HG03558 (cell line): ENCODE results near the gene MAL.

ENCODE experiments used
- ATAC-seq: cut with Tn5 transposase; IDR thresholded peaks from one replicate; pipeline ENCODE4 v1.9.1; 2021; ENCODE audit warnings: moderate number of reproducible peaks; ENCODE audit not compliant: unreplicated experiment; ENCODE audit errors: extremely low read depth

The MAL gene

DNA sequence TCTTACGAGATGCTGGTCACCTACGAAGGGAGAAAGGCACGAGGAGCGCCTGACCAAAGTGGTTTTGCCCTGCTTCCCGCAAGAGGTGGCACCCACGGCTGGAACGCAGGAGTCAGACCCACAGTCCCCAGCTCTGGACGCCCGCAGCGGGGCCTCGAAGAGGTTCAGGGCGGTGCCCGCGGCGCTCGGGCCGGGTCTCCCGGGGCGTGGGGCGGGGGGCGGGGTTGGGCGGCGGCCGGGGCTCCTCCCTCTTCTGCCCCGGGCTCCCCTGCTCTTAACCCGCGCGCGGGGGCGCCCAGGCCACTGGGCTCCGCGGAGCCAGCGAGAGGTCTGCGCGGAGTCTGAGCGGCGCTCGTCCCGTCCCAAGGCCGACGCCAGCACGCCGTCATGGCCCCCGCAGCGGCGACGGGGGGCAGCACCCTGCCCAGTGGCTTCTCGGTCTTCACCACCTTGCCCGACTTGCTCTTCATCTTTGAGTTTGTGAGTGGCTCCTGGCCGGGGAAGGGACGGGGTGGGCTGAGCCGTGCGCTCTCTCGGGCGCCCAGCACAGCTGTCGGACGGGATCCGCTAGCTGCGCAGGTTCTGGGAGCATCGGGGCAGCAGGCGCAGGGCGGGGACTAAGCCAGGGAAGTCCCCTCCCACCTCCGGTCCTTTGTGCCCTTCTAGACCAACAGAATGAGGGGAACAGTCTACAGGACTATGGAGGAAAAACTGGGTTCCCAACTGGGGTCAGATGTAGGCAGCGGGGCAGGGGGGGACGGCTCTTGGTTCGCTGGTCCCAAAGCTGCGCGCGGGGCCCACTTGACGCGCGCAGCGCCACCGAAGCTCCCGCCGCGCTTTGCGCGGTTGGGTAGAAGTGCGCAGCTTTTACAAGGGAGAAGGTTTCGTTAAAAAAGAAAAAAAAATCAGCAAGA, at the start of gene MAL:
Gene MAL, plus strand, starts transcription at position 303 of the 914 bp plus-strand sequence. Its CDS starts 85 bp downstream, at position 388.
- ATAC-seq = no peak

DNA sequence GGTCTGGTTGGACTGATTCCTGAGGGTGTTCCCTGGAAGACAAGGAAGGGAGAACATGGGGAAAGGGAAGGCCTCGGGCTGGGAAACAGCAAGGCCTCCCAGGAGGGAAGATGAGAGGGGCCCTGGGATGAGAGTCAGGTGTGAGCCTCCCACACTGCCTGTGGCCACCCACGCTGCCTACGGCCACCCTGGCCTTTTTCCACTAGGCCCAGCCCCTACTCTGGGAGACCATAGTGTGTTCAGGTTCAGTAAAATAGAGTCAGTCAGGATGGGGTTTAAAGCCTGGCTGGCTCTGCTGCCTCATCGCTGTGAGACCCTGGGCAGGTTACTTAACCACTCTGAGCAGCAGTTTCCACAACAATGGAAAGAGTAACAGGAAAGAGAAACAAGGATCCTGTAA, 47.7 kb upstream of the MAL start:
- no peak for ATAC-seq

DNA sequence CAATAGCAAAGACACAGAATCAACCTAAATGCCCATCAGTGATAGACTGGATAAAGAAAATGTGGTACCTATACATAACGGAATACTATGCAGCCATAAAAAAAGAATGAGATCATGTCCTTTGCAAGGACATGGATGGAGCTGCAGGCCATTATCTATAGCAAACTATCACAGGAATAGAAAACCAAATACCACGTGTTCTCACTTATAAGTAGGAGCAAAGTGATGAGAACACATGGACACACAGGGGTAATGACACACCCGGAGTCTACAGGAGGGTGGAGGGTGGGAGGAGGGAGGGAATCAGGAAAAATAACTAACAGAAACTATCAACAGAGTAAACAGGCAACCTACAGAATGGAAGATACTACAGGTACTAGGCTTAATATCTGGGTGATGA, 46.6 kb upstream of the MAL start:
- ATAC-seq = no peak

DNA sequence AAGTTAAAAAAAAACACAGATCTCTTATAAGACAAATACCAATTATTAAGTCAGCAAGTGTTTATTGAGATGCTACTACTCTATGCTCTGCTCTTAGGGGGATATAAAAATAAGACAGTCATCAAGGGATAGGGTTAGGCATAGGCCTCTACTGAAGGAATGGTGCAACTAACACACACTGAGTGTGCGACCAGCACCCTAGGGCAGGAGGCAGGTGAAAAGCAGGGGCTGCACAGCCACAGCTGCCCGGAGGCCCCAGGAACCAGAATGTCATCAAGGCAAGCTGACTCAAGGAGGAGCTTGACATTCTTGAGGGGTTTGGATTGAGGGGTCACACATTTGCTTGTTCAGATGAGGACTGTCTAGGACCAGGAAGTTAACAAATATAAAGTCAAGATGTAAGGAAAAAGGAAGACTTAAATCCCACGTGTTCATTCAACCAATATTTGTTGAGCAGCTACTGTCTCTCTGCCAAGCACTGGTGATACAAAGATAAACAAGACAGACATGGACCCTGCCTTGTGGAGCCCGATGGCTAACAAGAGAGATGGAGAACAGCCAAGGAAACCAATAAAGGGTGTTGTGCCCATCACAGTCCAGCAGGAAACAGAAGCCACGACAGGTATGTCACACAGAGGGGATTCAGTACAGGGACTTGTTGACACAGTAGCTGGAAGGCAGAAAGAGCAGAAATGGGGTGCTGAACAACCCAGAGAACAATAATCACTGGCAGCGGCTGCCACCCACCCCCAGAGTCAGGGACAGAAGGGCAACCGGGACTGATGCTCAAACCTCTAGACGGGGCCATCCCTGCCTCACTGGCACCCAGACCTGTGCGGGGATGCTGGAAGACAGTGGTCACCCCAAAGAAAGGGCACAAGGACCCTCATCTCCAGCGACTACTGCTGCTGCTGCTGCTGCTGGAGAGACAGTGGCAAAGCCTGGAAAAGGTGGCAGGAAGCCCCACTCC, 45.8 kb upstream of the MAL start:
- no peak for ATAC-seq

DNA sequence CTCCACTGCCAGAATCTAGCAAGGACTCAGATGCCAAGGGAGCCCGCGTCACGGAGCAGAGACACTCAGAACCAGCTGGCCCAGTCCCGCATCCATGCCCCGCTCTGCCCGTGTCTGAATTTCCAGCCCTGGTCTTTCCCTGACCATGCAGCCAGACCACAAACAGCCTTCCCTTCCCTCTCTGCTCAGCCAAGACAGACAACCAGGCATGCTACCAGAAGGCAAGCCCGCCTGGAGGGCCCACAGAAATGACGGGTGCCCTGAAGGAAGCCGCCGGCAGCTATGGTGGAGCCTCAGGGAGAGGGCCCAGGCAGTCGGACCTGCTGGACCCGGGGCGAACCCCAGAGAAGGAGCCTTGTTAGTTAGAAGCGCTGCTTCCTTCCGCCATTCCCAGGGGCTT, 45.1 kb upstream of the MAL start:
- no peak for ATAC-seq

DNA sequence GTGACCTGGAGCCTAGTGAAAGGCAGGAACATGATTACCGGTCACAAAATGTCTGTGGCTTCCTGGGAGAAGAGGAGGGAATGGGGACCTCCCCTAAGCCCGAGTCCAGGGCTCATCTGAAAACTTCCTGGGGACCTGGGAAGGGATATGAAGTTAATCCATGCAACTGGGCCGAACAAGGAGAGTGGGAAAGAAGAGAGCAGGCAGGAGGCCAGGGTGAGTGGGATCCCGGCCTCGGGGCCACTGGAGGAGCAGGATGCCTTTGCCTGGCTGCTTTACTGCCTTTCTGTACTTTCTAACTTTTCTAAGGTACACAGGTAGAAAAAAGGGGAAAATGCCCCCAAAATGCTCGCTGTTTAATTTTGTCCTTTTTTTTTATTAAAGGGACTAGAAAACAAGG, 43.4 kb upstream of the MAL start:
- ATAC-seq = no peak

DNA sequence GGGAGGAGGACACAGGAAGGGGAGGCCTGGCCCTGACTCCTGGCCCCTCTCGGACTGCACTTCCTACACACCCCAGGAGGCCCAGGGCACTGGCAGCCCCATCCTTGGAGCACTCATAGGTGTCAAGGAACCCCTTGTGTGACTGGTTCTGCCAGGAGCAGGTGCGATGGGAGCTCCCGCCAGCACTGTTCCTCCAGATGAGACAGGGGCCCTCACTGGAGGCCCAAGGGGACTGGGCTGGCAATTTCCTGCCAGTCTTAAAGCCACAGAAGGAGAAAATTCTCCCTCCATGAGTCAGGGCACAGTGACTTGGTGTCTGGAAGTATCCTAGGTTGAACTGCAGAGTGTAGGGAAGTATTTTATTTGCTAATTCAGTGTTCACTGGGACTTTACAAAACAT, 42.8 kb upstream of the MAL start:
- no peak for ATAC-seq

DNA sequence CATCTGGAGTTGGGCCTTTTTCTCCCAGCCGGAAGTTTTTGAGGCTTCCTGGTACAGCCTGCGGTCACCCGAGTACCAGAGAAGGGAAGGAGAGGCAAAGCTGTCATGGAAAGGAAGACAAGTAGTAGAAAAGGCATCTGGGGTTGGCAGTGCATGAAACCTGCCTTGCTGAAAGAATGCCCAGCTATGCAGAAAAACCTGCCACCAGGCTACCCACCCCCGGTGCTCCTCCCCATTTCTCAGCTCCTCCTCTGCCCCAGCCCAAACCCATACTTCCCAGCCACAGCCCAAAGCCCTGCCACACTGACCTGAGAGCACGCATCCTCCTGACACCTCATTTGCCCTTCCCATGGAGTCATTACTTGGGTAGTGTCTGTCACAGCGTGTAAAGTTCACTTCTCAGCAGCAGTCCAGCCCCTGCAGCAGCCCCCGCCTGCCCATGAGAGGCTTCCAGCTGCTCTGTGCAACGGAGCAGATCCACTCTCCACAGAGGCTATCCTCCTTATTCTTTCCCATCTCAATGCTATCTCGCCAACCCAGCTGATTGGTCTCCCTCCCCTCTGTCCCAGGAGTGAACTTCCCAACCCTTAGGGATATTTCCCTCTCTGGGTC, 40.4 kb upstream of the MAL start:
- ATAC-seq = no peak

DNA sequence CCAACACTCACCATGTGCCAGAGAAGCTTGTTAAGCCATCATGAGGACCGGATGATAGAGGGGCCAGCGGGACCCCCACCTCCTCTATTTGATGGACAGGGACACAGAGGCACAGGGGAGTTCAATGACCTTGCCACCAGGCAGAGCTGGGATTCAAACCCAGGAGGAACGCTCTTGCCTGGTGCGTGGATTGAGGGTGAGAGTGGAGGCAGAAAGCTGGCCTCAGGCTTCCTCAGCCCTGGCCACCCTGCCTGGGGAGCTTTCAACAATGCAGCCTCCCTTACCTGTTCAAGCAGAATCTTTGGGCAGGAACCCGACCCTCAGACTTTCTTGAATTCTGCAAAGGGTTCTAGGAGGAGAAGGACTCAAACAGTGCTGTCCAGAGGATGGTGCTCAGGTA, 39.9 kb upstream of the MAL start:
- no peak for ATAC-seq

DNA sequence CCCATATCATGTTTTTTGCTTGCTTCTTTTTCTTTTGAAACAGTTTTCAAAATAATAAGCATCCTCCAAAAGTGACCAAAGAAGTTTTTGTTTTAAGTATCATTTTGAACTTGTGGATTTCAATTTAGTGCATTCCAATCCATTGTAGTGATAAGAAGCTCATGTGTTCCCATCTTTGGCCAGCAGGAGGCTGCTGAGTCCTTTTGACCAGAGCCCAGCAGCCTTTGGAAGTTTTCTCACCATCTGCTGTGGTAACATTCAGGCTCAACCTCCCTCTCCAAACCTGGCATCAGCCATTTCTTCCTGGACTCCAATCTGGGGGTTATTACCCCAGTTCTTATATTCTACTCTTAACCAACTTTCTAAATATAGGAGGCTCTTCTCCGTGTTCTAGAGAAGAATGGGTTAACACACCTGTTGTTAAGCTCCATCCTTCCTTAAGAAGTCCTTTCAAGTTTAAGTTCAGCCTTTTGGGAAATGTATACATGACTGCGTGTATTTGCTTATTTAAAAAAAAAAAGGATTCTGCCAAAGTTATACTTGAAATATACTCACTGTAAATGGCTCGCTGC, 39.0 kb upstream of the MAL start:
- no peak for ATAC-seq

DNA sequence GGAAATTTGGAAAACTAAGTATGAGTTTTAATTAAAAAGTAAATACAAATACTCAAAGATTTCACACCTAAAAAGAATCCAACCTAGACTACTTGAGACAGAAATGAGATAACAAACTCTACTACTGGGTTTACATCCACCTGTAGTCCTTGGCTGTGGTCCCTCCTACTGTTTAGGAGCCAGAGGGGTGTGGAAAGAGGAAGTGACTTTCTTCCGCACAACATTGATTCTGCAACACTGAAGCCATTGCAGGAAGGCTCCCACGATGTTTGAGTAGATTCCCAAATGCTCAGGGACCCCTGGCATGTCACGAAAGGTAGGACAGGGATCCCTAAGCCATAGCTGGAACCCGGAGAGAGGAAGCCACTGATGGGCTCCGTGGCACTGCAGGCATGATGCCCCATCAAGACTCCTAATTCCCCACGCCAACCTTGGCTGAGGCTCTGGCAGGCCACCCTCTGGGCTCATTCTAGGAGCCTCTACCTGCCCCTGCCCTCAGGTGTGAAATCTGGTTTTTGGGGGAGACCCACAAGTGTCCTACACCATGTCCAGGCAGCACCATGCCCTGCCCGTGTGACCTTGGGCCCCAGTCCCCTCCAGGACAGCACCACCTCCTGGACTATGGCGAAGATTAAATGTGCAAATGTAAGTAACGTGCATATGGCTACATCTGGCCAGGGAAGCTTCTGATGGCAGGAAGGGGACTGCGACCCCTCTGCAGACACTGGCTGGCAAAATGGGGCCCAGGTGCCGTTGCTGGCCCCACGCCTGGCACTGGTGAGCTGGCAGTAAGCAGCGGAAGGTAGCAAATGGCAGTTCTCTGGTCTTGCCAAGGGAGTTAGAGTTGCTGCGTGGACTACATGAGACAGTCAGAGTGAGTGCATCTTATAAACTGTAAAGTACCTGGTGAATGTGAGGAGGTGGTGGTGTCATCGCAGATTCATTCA, 38.2 kb upstream of the MAL start:
- ATAC-seq = no peak

DNA sequence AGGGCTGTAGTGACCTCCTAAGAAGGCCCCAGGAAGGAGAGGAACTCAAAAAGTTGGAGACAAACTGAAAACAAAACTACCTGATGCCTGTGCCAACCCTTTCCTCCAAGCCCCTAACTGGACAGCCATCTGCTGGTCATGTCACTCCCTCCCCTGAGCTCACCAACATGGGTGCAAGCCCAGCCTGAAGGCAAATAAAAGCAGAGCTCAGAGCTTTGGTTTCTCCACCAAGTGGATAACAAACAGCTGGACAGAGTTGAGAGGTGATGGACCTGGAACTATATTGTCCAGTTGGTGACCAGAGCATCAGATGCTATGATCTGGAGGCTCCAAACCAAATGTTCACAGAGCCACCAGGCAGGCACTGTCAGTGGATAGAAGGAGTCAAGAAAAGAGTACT, 34.6 kb upstream of the MAL start:
- no peak for ATAC-seq

DNA sequence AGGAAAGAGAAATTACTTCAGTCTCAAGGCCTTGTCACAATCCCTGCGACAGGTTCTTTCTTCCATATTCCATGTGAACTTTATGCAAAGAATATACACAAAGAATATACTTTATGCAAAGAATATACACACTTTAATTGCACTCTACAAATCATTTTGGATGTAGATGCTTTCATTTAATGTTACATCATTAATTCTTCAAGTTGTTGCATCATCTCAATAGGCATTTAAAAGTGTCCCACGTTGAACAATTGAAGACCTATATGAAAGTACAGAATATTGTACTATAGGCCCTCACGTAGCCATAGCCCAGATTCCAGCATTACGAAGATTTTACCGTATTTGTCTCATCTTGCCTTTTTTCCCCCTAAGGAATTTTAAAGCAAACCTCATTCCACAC, 33.1 kb upstream of the MAL start:
- no peak for ATAC-seq

DNA sequence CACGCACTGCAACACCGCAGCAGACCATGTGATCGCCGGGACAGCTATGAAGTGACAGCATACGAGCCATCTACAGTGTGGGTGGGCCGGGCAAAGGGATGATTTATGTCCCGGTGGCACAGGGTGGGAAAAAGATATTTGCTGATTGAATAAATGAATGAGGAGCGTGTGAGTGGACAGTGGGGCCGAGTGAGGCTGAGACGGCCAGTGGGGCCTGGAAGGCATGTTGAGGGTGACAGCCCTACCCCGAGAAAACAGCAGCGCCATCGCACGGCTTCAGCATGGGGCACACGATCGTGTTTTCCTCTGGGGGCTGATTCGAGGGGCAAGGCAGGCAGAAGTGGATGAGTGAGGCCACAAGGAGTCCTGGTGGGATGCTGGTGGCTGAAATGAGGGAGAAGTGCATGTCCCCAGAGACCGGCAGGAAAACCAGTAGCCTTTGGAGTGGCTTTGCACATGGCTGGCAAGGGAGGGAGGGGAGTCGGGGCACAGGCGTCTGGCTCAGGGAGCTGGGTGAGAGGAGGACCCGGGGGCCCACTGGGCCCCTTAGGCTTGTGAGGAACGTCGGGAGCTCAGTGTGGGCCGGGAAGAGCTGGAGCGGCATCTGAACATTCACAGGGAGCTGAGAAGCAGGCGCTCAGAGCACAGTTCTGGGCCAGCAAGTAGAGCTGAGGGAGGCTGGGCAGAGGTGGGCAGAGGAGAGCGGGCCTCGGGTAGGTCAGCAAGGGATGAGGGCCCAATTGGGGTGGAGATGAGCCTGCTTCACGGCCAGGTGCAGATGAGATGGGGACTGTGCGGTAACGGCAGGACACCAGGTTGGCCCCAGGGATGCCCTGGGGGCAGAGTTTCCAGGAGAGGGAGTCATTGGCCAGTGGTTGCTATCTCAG, 32.1 kb upstream of the MAL start:
- ATAC-seq = no peak

DNA sequence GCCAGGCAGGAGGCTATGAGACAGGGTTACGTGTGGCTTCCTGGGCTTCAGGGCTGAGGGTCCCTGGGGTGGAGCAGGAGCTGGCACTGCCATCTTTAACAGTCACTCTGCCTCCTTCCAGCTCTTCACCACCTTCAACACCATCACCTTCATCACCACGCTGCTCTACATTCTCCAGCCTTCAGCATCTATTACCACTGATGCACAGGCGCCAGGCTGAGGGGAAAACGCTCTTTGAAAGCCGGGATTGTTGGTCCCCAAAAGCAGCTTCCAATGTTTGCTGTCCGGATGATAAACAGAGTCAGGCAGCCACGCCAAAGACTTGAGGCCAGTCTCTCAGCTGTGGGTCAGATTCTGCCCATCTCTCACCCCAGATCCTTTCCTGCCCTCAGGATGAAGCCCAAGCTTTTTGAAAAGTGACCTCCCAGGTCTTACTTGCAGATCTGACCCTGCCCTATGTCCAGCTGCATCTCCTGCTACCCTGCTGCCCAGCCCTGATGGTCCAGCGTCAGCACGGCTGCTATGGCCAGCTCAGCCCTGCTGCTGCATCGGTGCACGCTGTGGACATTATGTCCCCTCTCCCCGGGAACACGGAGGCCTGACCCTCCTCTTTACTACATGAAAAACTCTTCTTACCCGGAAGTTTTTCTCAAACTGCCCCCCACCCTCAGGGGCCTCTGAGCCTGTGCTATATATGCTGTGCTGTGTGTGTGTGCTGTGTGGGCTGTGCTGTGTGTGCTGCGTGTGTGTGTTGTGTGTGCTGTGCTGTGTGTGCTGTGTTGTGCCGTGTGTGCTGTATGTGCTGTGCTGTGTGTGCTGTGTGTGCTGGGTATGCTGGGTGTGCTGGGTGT, 31.2 kb upstream of the MAL start:
- no peak for ATAC-seq

DNA sequence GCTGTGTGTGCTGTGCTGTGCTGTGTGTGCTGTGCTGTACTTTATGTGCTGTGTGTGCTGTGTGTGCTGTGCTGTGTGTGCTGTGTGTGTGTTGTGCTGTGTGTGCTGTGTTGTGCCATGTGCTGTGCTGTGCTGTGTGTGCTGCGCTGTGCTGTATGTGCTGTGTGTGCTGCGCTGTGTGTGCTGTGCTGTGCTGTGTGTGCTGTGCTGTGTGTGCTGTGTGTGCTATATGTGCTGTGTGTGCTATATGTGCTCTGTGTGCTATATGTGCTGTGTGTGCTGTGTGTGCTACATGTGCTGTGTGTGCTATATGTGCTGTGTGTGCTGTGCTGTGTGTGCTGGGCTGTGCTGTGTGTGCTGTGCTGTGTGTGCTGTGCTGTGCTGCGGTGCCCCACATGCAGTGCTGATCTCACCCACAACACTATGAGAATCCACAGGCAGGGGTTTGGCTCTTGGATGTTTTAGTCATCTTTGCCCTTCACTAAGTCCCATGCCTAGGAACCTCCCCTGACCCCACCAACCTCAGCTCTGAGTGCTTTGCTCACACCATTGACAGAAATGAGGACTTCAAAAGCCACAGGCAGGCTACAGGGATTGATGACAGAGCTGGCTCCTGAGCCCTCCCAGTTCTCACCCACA, 30.5 kb upstream of the MAL start:
- no peak for ATAC-seq
